PC-9 (cell line): ENCODE results near the gene SLC12A6. TPM values are rescaled to one million over a fixed set of nuclear protein-coding genes. Genes with fewer than 3 reads are reported as not detected.
"Not testable (repeated sequence)": the region's sequence is repeated elsewhere in the genome, so short reads cannot be mapped to it uniquely, and the experiment has no call there.

Source experiments
- BruUV-seq: library from RNA; stranded (reverse); fragments of 400-500 nt; replicated peaks from 2 replicates; lab custom pipeline; 2021; lab: Mats Ljungman, UMichigan
- CTCF ChIA-PET: fragments of 300-600 bp; sonication (Branson Sonifier 250); formaldehyde crosslinking; loops from one replicate; lab custom pipeline; 2022; ENCODE audit warnings: antibody characterized with exemption; lab: Charles Lee
- POLR2A ChIA-PET: fragments of 300-600 bp; sonication (Branson Sonifier 250); formaldehyde crosslinking; loops from one replicate; lab custom pipeline; 2022; ENCODE audit warnings: antibody characterized with exemption; ENCODE audit not compliant: unreplicated experiment; lab: Charles Lee
- DNase-seq, 2 experiments: peaks; one replicate each; pipeline versions ENCODE4 v3.0.0 to v3.0.0-alpha.2; 2015 to 2022; ENCODE audit warnings: mixed read lengths in 1 of 2
- H2AFZ ChIP-seq: fragments of 200-600 bp; sonication (generic); 2 replicates; pipeline ENCODE4 v1.8.1; 2017; ENCODE audit warnings: antibody characterized with exemption
- H3F3A ChIP-seq: fragments of 200-600 bp; sonication (generic); 2 replicates; pipeline ENCODE4 v1.8.1; 2017; ENCODE audit warnings: antibody characterized with exemption, mild to moderate bottlenecking, low read depth; ENCODE audit not compliant: insufficient read depth
- H3K27ac ChIP-seq: fragments of 200-600 bp; sonication (generic); 2 replicates; pipeline ENCODE4 v1.6.1; 2016; ENCODE audit warnings: mixed run types
- H3K27me3 ChIP-seq: fragments of 200-600 bp; sonication (generic); 2 replicates; pipeline ENCODE4 v1.6.1; 2016; ENCODE audit warnings: low read depth, mixed run types; ENCODE audit not compliant: insufficient read depth
- H3K36me3 ChIP-seq: fragments of 200-600 bp; sonication (generic); 2 replicates; pipeline ENCODE4 v1.6.1; 2016; ENCODE audit warnings: low read depth, mixed run types
- H3K4me1 ChIP-seq: fragments of 200-600 bp; sonication (generic); replicated peaks from 2 replicates; pipeline ENCODE4 v1.6.1; 2016; ENCODE audit warnings: mixed run types; ENCODE audit not compliant: insufficient read depth
- H3K4me2 ChIP-seq: fragments of 200-600 bp; sonication (generic); 2 replicates; pipeline ENCODE4 v1.6.1; 2017; ENCODE audit warnings: mixed run types
- H3K4me3 ChIP-seq: fragments of 200-600 bp; sonication (generic); 2 replicates; pipeline ENCODE4 v1.6.1; 2016; ENCODE audit warnings: mixed run types
- H3K79me2 ChIP-seq: fragments of 200-600 bp; sonication (generic); 2 replicates; pipeline ENCODE4 v1.6.1; 2017; ENCODE audit warnings: low read depth, mixed run types
- H3K9me2 ChIP-seq: fragments of 200-600 bp; sonication (generic); 2 replicates; pipeline ENCODE4 v1.8.1; 2017; ENCODE audit warnings: mild to moderate bottlenecking; ENCODE audit not compliant: insufficient read depth
- H3K9me3 ChIP-seq: fragments of 200-600 bp; sonication (generic); 2 replicates; pipeline ENCODE4 v1.8.1; 2016; ENCODE audit warnings: low read depth; ENCODE audit not compliant: insufficient read depth
- H4K20me1 ChIP-seq: fragments of 200-600 bp; sonication (generic); 2 replicates; pipeline ENCODE4 v1.8.1; 2017; ENCODE audit not compliant: insufficient read depth
- EZH2 ChIP-seq: fragments of 200-600 bp; sonication (generic); IDR thresholded peaks from 2 replicates; pipeline ENCODE4 v1.8.0; 2017; ENCODE audit warnings: antibody characterized with exemption, low read depth
- intact Hi-C: fragments of 100-400 bp; cut with micrococcal nuclease; formaldehyde crosslinking; loops from one replicate; pipeline ENCODE4 v1.10.0; 2022; ENCODE audit not compliant: unreplicated experiment
- total RNA-seq: library from RNA; stranded (reverse); gene quantifications from 2 replicates; pipeline ENCODE4 v1.2.3, GENCODE V29; 2021
- TF ChIP-seq, protein P1 (sequence below): fragments of 200-600 bp; sonication (generic); conservative IDR thresholded peaks from 2 replicates; pipeline ENCODE4 v1.6.1; 2017; ENCODE audit warnings: mixed run types, antibody characterized with exemption, mild to moderate bottlenecking, moderate library complexity

SLC12A6 gene
- total RNA-seq, 1 experiment from 2014 or later = 27.5 TPM

DNA sequence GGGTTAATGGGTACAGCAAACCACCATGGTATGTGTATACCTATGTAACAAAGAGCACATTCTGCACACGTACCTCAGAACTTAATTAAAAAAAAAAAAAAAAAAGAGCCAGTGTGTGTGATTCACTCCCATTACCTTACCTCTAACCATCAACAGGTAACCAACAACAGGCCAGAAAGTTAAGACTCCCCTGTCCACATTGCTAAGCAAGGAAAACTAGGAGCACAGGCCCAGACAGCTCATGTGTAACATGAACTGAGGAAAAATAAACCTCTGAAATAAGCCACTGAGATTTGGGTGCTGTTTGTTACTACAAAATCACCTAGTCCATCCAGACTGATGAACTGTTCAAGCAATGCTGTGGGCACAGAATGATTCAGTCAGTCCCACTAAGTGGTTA is 133.6 kb downstream of the SLC12A6 start:
- Histone ChIP-seq H3K4me3 (no peak overlapping the region), H3K27me3 (no peaks in the 10 kb centered on the region), H3K4me1 (0 out of 2 replicates have a peak, but pooled peaks cover 6% of the 10 kb centered on the region), H3F3A (no peaks in the 10 kb centered on the region), H2AFZ (no peak overlapping the region), H3K27ac (no peak overlapping the region), H3K36me3 (0 out of 2 replicates have a peak, but pooled peaks cover 3% of the 10 kb centered on the region), H3K4me2 (no peak overlapping the region), H3K9me3 (peaks cover 5% of the 10 kb centered on the region; the same call in 1 of the 2 replicates), H3K9me2 (no peaks in the 10 kb centered on the region), H4K20me1 (no peaks in the 10 kb centered on the region), H3K79me2 (peaks cover 74% of the 10 kb centered on the region)
- DNase-seq = no peak
- POLR2A ChIA-PET = no interaction called here
- CTCF ChIA-PET = no interaction called here
- BruUV-seq = no TSS peak
- intact Hi-C loops = no loop called here
- TF ChIP-seq, protein P1, sequence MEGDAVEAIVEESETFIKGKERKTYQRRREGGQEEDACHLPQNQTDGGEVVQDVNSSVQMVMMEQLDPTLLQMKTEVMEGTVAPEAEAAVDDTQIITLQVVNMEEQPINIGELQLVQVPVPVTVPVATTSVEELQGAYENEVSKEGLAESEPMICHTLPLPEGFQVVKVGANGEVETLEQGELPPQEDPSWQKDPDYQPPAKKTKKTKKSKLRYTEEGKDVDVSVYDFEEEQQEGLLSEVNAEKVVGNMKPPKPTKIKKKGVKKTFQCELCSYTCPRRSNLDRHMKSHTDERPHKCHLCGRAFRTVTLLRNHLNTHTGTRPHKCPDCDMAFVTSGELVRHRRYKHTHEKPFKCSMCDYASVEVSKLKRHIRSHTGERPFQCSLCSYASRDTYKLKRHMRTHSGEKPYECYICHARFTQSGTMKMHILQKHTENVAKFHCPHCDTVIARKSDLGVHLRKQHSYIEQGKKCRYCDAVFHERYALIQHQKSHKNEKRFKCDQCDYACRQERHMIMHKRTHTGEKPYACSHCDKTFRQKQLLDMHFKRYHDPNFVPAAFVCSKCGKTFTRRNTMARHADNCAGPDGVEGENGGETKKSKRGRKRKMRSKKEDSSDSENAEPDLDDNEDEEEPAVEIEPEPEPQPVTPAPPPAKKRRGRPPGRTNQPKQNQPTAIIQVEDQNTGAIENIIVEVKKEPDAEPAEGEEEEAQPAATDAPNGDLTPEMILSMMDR = no peak
- TF ChIP-seq EZH2 = no peak

DNA sequence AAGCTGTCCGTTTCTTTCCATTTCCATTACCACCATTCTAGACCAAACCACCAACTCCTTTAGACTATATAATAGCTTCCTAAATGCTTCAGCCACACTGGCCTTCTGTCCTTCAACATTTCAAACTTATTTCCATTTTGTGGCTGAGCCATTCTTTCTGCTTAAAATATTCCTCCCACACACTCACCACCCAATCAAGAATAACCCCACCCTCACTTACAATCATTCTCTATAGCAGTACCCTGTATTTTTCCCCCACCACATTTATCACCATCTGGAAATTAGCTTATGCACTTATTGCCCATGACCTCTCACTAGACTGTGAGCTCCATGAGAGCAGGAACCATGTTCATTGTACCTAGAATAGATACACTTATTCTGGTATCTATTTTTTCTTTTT is 134.3 kb downstream of the SLC12A6 start:
- CTCF ChIA-PET = no interaction called here

DNA sequence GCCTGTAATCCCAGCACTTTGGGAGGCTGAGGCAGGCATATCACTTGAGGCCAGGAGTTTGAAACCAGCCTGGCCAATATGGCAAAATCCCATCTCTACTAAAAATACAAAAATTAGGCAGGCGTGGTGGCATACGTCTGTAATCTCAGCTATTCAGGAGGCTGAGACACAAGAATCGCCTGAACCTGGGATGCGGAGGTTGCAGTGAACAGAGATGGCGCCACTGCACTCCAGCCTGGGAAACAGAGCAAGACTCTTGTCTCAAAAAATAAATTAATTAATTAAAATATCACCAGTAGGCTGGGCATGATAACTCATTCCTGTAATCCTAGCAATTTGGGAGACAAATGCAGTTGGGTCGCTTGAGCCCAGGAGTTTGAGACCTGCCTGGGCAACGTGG is 144.3 kb downstream of the SLC12A6 start:
- peaks cover 29% of the 10 kb centered on the region for H3K79me2 ChIP-seq

More for the DNA sequence above, 134.3 kb downstream of the SLC12A6 start:
- no peaks in the 10 kb centered on the region for H4K20me1 ChIP-seq
- peaks cover 5% of the 10 kb centered on the region; the same call in 1 of the 2 replicates for H3K9me3 ChIP-seq
- no peak overlapping the region for H3K27ac ChIP-seq
- no peaks in the 10 kb centered on the region for H3F3A ChIP-seq
- BruUV-seq = no TSS peak
- POLR2A ChIA-PET = no interaction called here
- 0 out of 2 replicates have a peak, but pooled peaks cover 3% of the 10 kb centered on the region for H3K36me3 ChIP-seq
- intact Hi-C loops = no loop called here
- 0 out of 2 replicates have a peak, but pooled peaks cover 5% of the 10 kb centered on the region for H3K4me1 ChIP-seq
- H3K27me3 ChIP-seq = no peaks in the 10 kb centered on the region
- no peaks in the 10 kb centered on the region for H3K9me2 ChIP-seq
- DNase-seq = no peak
- H3K79me2 ChIP-seq = peaks cover 70% of the 10 kb centered on the region
- no peak overlapping the region for H2AFZ ChIP-seq
- H3K4me2 ChIP-seq = no peak overlapping the region
- TF ChIP-seq EZH2 = no peak
- TF ChIP-seq, protein P1 = no peak
- no peak overlapping the region for H3K4me3 ChIP-seq

DNA sequence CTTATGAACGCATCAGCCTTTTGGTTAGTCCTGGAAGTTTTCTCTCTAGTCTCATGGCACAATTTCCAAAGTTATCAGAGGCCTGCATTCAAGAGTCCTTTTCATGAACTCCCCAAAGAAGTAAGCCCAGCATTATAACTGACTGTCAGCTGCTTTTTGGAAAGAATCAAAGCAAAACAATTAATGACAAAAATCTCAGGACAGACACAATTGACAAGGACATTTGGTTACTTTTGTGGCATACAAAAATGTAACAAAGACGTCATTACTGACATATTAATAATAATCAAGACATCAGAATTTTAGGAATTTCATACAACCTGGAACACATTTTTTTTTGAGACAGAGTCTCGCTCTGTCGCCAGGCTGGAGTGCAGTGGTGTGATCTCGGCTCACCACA is 148.9 kb downstream of the SLC12A6 start:
- DNase-seq = no peak
- no peak for TF ChIP-seq EZH2
- TF ChIP-seq, protein P1 = no peak
- H3F3A ChIP-seq = no peaks in the 10 kb centered on the region
- H3K9me3 ChIP-seq = no peaks in the 10 kb centered on the region
- no peak overlapping the region for H3K27ac ChIP-seq
- H3K79me2 ChIP-seq = peaks cover 18% of the 10 kb centered on the region
- no peaks in the 10 kb centered on the region for H3K4me1 ChIP-seq
- no peak overlapping the region for H3K4me3 ChIP-seq
- no TSS peak for BruUV-seq
- no peaks in the 10 kb centered on the region for H4K20me1 ChIP-seq
- H3K27me3 ChIP-seq = no peaks in the 10 kb centered on the region
- CTCF ChIA-PET = no interaction called here
- POLR2A ChIA-PET = no interaction called here
- no peak overlapping the region for H2AFZ ChIP-seq
- intact Hi-C loops = no loop called here
- no peaks in the 10 kb centered on the region for H3K9me2 ChIP-seq
- no peak overlapping the region for H3K4me2 ChIP-seq
- no peaks in the 10 kb centered on the region; the same call in 1 of the 2 replicates for H3K36me3 ChIP-seq

More for the DNA sequence above, 144.3 kb downstream of the SLC12A6 start:
- H3K4me3 ChIP-seq, H3K27me3 ChIP-seq, H3K4me1 ChIP-seq, H3K9me3 ChIP-seq, DNase-seq, H3K36me3 ChIP-seq, intact Hi-C loops, BruUV-seq, H3K27ac ChIP-seq, H2AFZ ChIP-seq, H3K4me2 ChIP-seq, POLR2A ChIA-PET, H3K9me2 ChIP-seq, H3F3A ChIP-seq, H4K20me1 ChIP-seq: not testable (repeated sequence)
- CTCF ChIA-PET = interaction anchor here (0.6 kb wide), 1 partner anchor 877 kb away, joined by 3 read pairs; no protein-coding TSS in a partner anchor
